A549 (cell line): ENCODE measurements around the gene DIS3. TPM values are rescaled to one million over a fixed set of nuclear protein-coding genes. Genes with fewer than 3 reads are reported as not detected.

Experiments used
- ATAC-seq, 2 experiments: fragments of 200-7000 bp in 1 of 2; fragments of >200 bp in 1 of 2; cut with Nextera tagmentation in 1 of 2; cut with Tn5 transposase in 1 of 2; 3 replicates each; pipeline versions ENCODE4 v1.8.0 to v1.9.1; 2018 to 2020; ENCODE audit warnings: mild to moderate bottlenecking in 1 of 2, moderate library complexity in 1 of 2
- CTCF ChIA-PET: fragments of 300-600 bp; sonication (Branson Sonifier 250); formaldehyde crosslinking; extraction: SDS; loops from one replicate; lab custom pipeline; 2021; ENCODE audit warnings: antibody characterized with exemption, inconsistent platforms; lab: Yijun Ruan, JAX
- POLR2A ChIA-PET: fragments of 350-600 bp; formaldehyde crosslinking; extraction: SDS; loops from one replicate; lab custom pipeline; 2021; ENCODE audit warnings: antibody characterized with exemption, inconsistent platforms; lab: Yijun Ruan, JAX
- DNase-seq, 2 experiments: peaks; one replicate each; pipeline versions ENCODE4 v3.0.0 to v3.0.0-alpha.2; 2011 to 2016; ENCODE audit warnings: low read depth in 1 of 2, low spot score in 1 of 2
- FAIRE-seq: peaks from 2 replicates; lab custom pipeline; 2011; peaks lifted over from hg19 to GRCh38; lab: Jason Lieb, UNC
- H3K27ac ChIP-seq, 2 experiments: fragments of >200 bp; sonication (Bioruptor Twin); formaldehyde crosslinking; 3 replicates each; pipeline ENCODE4 v1.5.1; 2016 to 2017
- H3K4me1 ChIP-seq: fragments of >200 bp; sonication (Bioruptor Twin); formaldehyde crosslinking; 3 replicates; pipeline ENCODE4 v1.6.1; 2016
- H3K4me2 ChIP-seq: fragments of >200 bp; sonication (Bioruptor Twin); formaldehyde crosslinking; 3 replicates; pipeline ENCODE4 v1.6.1; 2016
- H3K4me3 ChIP-seq: fragments of >200 bp; sonication (Bioruptor Twin); formaldehyde crosslinking; 3 replicates; pipeline ENCODE4 v1.5.1; 2016
- H3K9me3 ChIP-seq: fragments of >200 bp; sonication (Bioruptor Twin); formaldehyde crosslinking; 3 replicates; pipeline ENCODE4 v1.6.1; 2016
- EP300 ChIP-seq, 2 experiments: fragments of >200 bp; sonication (Bioruptor Twin); formaldehyde crosslinking; IDR thresholded peaks; 2 replicates in 1 of 2; 3 replicates in 1 of 2; pipeline ENCODE4 v1.6.1; 2016 to 2017
- ESRRA ChIP-seq: fragments of 150-350 bp; IDR thresholded peaks from 2 replicates; pipeline ENCODE4 v1.6.1; 2014; ENCODE audit warnings: mild to moderate bottlenecking, low read length, borderline replicate concordance
- JUNB ChIP-seq: fragments of >200 bp; sonication (Bioruptor Twin); formaldehyde crosslinking; IDR thresholded peaks from 2 replicates; pipeline ENCODE4 v1.6.1; 2016
- KDM1A ChIP-seq: fragments of 200-600 bp; sonication (generic); IDR thresholded peaks from 2 replicates; pipeline ENCODE4 v1.6.1; 2016; ENCODE audit warnings: low read depth, mild to moderate bottlenecking
- KDM5A ChIP-seq: fragments of 200-600 bp; sonication (generic); IDR thresholded peaks from 2 replicates; pipeline ENCODE4 v1.6.1; 2016; ENCODE audit warnings: antibody characterized with exemption, mild to moderate bottlenecking
- MAZ ChIP-seq: fragments of 150-350 bp; IDR thresholded peaks from 2 replicates; pipeline ENCODE4 v1.6.1; 2014; ENCODE audit warnings: antibody characterized with exemption, low read depth, low read length, borderline replicate concordance
- NFE2L2 ChIP-seq: fragments of 150-350 bp; conservative IDR thresholded peaks from 2 replicates; pipeline ENCODE4 v1.6.1; 2014; ENCODE audit warnings: low read length
- POLR2A ChIP-seq: IDR thresholded peaks from 2 replicates; pipeline ENCODE4 v1.6.1; 2012; ENCODE audit warnings: mild to moderate bottlenecking, low read length
- POLR2AphosphoS2 ChIP-seq: conservative IDR thresholded peaks from 2 replicates; pipeline ENCODE4 v1.6.1; 2012; ENCODE audit warnings: low read length, improper control_type of control experiment, inconsistent platforms
- RAD21 ChIP-seq, 2 experiments: fragments of >200 bp in 1 of 2; sonication (Bioruptor Twin) in 1 of 2; formaldehyde crosslinking in 1 of 2; IDR thresholded peaks in 1 of 2; conservative IDR thresholded peaks in 1 of 2; 2 replicates in 1 of 2; 3 replicates in 1 of 2; pipeline ENCODE4 v1.6.1; 2012 to 2018; ENCODE audit warnings: inconsistent platforms in 1 of 2
- RARB ChIP-seq: fragments of 250-450 bp; sonication (Bioruptor Pico); IDR thresholded peaks from 2 replicates; pipeline ENCODE4 v1.8.0; 2021; ENCODE audit warnings: mild to moderate bottlenecking, moderate library complexity
- RCOR1 ChIP-seq: fragments of 150-350 bp; IDR thresholded peaks from 2 replicates; pipeline ENCODE4 v1.6.1; 2014; ENCODE audit warnings: antibody characterized with exemption, low read length, low read depth
- RFX5 ChIP-seq: fragments of 450-650 bp; IDR thresholded peaks from 2 replicates; pipeline ENCODE4 v1.7.1; 2014; ENCODE audit warnings: antibody characterized with exemption, mild to moderate bottlenecking, moderate library complexity
- RNF2 ChIP-seq: fragments of 200-600 bp; sonication (generic); IDR thresholded peaks from 2 replicates; pipeline ENCODE4 v1.6.1; 2016; ENCODE audit warnings: low read depth, mild to moderate bottlenecking, antibody characterized with exemption, moderate library complexity, borderline replicate concordance
- SMC3 ChIP-seq: fragments of >200 bp; sonication (Bioruptor Twin); formaldehyde crosslinking; IDR thresholded peaks from 3 replicates; pipeline ENCODE4 v1.6.1; 2018; ENCODE audit warnings: inconsistent platforms
- SREBF2 ChIP-seq: fragments of 450-650 bp; IDR thresholded peaks from 2 replicates; pipeline ENCODE4 v1.6.1; 2014; ENCODE audit warnings: mild to moderate bottlenecking, moderate library complexity
- TFCP2L1 ChIP-seq: fragments of 250-450 bp; sonication (Bioruptor Pico); IDR thresholded peaks from 2 replicates; pipeline ENCODE4 v1.5.0; 2021; ENCODE audit warnings: mild to moderate bottlenecking
- TP53 ChIP-seq: fragments of 250-450 bp; sonication (Bioruptor Pico); IDR thresholded peaks from 2 replicates; pipeline ENCODE4 v1.5.0; 2021; ENCODE audit warnings: mild to moderate bottlenecking, moderate library complexity
- ZFP36 ChIP-seq: fragments of 450-650 bp; IDR thresholded peaks from 2 replicates; pipeline ENCODE4 v1.6.1; 2014; ENCODE audit warnings: borderline replicate concordance; ENCODE audit not compliant: partially characterized antibody
- WGBS: methylation state at CpG from one replicate; pipeline ENCODE4 v1.1.6; 2017; ENCODE audit errors: missing lambda C conversion rate; 5-methylcytosine and 5-hydroxymethylcytosine counted together
- polyA plus RNA-seq, 4 experiments: library from polyadenylated mRNA; depleted of rRNA in 3 of 4; stranded (reverse); fragments of >200 nt; fragmentation: RNase III in 1 of 4; extraction: RNeasy Plus Mini Kit Qiagen cat#74134 plus additional on column Dnase treatment in 1 of 4; gene quantifications; 2 replicates in 3 of 4; 3 replicates in 1 of 4; pipeline ENCODE4 v1.2.3, GENCODE V29; 2011 to 2017
- TF ChIP-seq, protein P1 (sequence below): fragments of >200 bp; sonication (Bioruptor Twin); formaldehyde crosslinking; IDR thresholded peaks from 2 replicates; pipeline ENCODE4 v1.6.1; 2016
- TF ChIP-seq, protein P2 (sequence below): IDR thresholded peaks from 2 replicates; pipeline ENCODE4 v1.6.1; 2012; ENCODE audit warnings: low read depth, borderline replicate concordance
- TF ChIP-seq, protein P3 (sequence below): fragments of >200 bp; sonication (Bioruptor Twin); formaldehyde crosslinking; IDR thresholded peaks from 3 replicates; pipeline ENCODE4 v1.6.1; 2016
- TF ChIP-seq, protein P4 (sequence below): IDR thresholded peaks from 2 replicates; pipeline ENCODE4 v1.6.1; 2012
- TF ChIP-seq, protein P5 (sequence below): fragments of 250-450 bp; sonication (Bioruptor Pico); IDR thresholded peaks from 2 replicates; pipeline ENCODE4 v1.5.0; 2021; ENCODE audit warnings: mild to moderate bottlenecking, moderate library complexity, borderline replicate concordance
- TF ChIP-seq, protein P6 (sequence below): IDR thresholded peaks from 2 replicates; pipeline ENCODE4 v1.6.1; 2012
- TF ChIP-seq, protein P7 (sequence below): fragments of 250-450 bp; sonication (Bioruptor Pico); IDR thresholded peaks from 2 replicates; pipeline ENCODE4 v1.5.0; 2020; ENCODE audit warnings: low read depth, mild to moderate bottlenecking, moderate library complexity

Gene DIS3
- polyA plus RNA-seq, 2 of the 4 experiments (the other 2 are of a cell fraction) = 17.6 to 32.8 TPM

DNA sequence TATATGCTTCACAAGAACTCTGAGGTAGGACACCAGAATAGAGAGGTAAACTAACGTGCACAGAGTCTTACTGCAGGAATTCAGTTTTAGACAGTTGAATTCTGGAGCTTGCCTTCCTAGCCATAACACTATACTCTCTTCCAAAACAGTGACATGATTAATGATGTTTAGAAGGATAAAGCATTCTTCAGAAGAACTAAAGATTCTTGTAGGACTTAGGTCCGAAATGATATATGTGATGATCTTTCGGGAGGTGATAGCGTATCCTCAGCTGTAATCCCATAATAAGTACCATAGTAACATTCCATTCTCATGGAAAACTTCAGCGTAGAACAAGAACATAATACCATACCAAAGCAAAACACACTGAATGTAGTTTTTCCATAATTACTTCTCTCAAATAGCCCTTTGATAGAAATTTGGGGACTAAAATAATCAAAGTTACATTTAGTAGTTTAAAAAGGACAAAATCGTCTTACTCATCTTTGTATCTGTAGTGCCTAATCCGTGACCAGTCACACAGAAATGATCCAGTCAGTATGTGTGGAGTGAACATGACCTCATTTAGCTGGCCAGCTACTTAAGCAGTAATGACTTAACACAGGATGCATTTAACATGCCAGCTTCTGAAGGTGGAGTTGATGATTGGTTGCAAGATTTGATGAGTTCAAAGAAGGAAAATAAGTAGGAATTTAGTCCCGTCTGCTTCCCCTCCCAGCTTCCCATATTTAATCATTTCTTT is 38.6 kb upstream of the DIS3 start:
- H3K27ac ChIP-seq = no peak overlapping the region
- CTCF ChIA-PET = interaction anchor here (0.8 kb wide), 1 partner anchor 20 kb away, joined by 3 read pairs; no protein-coding TSS in a partner anchor
- H3K4me1 ChIP-seq = peaks cover 9% of the 10 kb centered on the region; the same call in 1 of the 3 replicates
- H3K4me2 ChIP-seq = no peak overlapping the region
- no peak for FAIRE-seq
- no peak for TF ChIP-seq KDM1A
- no peak for TF ChIP-seq POLR2A
- TF ChIP-seq POLR2AphosphoS2 = no peak
- TF ChIP-seq, protein P1, sequence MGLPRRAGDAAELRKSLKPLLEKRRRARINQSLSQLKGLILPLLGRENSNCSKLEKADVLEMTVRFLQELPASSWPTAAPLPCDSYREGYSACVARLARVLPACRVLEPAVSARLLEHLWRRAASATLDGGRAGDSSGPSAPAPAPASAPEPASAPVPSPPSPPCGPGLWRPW = no peak
- no peak for TF ChIP-seq ZFP36
- TF ChIP-seq NFE2L2 = no peak
- TF ChIP-seq, protein P2, sequence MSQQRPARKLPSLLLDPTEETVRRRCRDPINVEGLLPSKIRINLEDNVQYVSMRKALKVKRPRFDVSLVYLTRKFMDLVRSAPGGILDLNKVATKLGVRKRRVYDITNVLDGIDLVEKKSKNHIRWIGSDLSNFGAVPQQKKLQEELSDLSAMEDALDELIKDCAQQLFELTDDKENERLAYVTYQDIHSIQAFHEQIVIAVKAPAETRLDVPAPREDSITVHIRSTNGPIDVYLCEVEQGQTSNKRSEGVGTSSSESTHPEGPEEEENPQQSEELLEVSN = no peak
- no peak for TF ChIP-seq TFCP2L1 (CRISPR knock-in tag)
- TF ChIP-seq, all 56 proteins: peak for 0
- H3K9me3 ChIP-seq = no peaks in the 10 kb centered on the region
- DNase-seq = no peak
- POLR2A ChIA-PET = no interaction called here
- ATAC-seq = no peak
- H3K4me3 ChIP-seq = no peak overlapping the region
- WGBS = 86% methylated on average over 8 of the region's 8 CpGs

DNA sequence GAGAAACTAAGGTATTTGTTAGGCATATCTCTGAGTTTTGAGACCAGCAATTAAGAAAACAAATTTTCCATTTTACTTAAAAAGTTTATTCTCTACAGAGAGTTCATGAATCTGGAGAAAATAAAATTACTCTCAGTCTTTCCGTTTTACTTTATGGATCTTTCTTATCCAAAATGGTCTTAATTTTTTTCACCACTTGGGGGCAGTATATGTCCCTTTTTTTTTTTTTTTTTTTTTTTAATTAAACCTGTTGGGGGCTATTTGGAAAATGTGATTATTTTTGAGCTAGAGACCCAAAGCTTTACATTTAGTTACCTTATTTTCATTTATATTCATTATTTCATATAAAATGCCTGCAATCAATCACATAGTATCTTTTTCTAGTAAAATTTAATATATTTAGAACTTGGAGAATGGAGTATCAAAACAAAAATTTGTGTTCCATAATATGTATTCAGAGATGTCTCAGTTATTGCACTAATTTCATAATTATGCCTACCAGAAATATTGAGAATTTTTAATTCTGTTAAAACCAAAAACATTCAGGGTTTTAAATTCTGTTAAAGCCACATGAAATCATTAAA is 27.3 kb upstream of the DIS3 start:
- H3K27ac ChIP-seq = peak overlapping the region; percentile 6 to 65; a peak in 2 of 6 replicates
- TF ChIP-seq EP300 (IDR thresholded peaks at IDR 0.05) (no peak), RCOR1 (no peak), ESRRA (no peak), RARB (CRISPR knock-in tag) (no peak), MAZ (no peak), RNF2 (no peak), RFX5 (no peak), KDM5A (no peak), NFE2L2 (no peak), SMC3 (peak; percentile 26; the same call in 1 of the 3 replicates), JUNB (no peak), SREBF2 (no peak), RAD21 (conservative IDR thresholded peaks at IDR 0.05 in 1 of 2, IDR thresholded peaks at IDR 0.05 in 1 of 2) (peak; percentile 17 to 43; a peak in 2 of 5 replicates), TP53 (no peak), ZFP36 (no peak)
- TF ChIP-seq, protein P3, sequence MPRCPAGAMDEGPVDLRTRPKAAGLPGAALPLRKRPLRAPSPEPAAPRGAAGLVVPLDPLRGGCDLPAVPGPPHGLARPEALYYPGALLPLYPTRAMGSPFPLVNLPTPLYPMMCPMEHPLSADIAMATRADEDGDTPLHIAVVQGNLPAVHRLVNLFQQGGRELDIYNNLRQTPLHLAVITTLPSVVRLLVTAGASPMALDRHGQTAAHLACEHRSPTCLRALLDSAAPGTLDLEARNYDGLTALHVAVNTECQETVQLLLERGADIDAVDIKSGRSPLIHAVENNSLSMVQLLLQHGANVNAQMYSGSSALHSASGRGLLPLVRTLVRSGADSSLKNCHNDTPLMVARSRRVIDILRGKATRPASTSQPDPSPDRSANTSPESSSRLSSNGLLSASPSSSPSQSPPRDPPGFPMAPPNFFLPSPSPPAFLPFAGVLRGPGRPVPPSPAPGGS = no peak
- TF ChIP-seq, protein P2 = no peak
- TF ChIP-seq, protein P4, sequence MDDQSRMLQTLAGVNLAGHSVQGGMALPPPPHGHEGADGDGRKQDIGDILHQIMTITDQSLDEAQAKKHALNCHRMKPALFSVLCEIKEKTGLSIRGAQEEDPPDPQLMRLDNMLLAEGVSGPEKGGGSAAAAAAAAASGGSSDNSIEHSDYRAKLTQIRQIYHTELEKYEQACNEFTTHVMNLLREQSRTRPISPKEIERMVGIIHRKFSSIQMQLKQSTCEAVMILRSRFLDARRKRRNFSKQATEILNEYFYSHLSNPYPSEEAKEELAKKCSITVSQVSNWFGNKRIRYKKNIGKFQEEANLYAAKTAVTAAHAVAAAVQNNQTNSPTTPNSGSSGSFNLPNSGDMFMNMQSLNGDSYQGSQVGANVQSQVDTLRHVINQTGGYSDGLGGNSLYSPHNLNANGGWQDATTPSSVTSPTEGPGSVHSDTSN = no peak
- TF ChIP-seq, protein P5, sequence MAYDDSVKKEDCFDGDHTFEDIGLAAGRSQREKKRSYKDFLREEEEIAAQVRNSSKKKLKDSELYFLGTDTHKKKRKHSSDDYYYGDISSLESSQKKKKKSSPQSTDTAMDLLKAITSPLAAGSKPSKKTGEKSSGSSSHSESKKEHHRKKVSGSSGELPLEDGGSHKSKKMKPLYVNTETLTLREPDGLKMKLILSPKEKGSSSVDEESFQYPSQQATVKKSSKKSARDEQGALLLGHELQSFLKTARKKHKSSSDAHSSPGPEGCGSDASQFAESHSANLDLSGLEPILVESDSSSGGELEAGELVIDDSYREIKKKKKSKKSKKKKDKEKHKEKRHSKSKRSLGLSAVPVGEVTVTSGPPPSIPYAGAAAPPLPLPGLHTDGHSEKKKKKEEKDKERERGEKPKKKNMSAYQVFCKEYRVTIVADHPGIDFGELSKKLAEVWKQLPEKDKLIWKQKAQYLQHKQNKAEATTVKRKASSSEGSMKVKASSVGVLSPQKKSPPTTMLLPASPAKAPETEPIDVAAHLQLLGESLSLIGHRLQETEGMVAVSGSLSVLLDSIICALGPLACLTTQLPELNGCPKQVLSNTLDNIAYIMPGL = no peak
- TF ChIP-seq, protein P6, sequence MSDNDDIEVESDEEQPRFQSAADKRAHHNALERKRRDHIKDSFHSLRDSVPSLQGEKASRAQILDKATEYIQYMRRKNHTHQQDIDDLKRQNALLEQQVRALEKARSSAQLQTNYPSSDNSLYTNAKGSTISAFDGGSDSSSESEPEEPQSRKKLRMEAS = no peak
- TF ChIP-seq, protein P7, sequence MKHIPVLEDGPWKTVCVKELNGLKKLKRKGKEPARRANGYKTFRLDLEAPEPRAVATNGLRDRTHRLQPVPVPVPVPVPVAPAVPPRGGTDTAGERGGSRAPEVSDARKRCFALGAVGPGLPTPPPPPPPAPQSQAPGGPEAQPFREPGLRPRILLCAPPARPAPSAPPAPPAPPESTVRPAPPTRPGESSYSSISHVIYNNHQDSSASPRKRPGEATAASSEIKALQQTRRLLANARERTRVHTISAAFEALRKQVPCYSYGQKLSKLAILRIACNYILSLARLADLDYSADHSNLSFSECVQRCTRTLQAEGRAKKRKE (CRISPR knock-in tag) = no peak

More for the DNA sequence above, 27.3 kb upstream of the DIS3 start:
- ATAC-seq = no peak
- no peak overlapping the region for H3K4me3 ChIP-seq
- DNase-seq = peak in 1 of 2 experiments; percentile 9
- no peak for FAIRE-seq
- CTCF ChIA-PET = interaction anchor here (0.6 to 0.7 kb wide), 7 partner anchors 11 to 903 kb away, joined by 3 to 4 read pairs (median 3); partner anchors contain the start of genes BORA and MZT1
- POLR2A ChIA-PET = interaction anchor here (0.7 kb wide), 1 partner anchor 250 kb away, joined by 4 read pairs; the partner anchor contains the start of gene KLF5
- H3K9me3 ChIP-seq = no peaks in the 10 kb centered on the region
- no peak overlapping the region for H3K4me2 ChIP-seq
- H3K4me1 ChIP-seq = peaks cover 15% of the 10 kb centered on the region; the same call in 2 of the 3 replicates
- WGBS = 0% methylated on average over 1 of the region's 1 CpG
